ENCODE measurements around the gene TMEM223. TPM values are rescaled to one million over a fixed set of nuclear protein-coding genes. Genes with fewer than 3 reads are reported as not detected.

Gene TMEM223
- polyA plus RNA-seq, 3 donors = 5.7 to 20.4 (median 19.6) TPM

DNA sequence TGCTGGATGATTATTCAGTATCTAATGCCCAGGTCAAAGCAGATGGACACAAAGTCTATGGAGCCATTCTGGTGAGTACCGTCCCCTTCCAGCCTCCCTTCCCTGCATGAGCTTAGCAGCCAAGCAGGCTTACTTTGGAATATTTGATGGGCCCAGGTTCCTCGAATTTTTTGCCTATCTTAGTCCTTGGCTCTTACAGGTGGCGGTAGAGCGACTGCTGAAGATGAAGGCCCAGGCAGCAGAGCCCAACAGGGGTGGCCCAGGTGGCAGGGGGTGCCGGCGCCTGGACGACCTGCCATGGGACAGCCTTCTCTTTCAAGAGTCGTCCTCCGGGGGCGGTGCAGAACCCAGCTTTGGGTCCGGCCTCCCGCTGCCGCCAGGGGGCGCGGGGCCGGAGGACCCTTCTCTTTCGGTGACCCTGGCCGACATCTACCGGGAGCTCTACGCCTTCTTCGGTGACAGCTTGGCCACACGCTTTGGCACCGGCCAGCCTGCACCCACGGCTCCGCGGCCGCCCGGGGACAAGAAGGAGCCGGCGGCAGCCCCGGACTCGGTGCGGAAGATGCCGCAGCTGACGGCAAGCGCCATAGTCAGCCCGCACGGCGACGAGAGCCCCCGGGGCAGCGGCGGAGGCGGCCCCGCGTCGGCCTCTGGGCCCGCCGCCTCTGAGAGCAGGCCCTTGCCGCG is 5.3 kb downstream of the TMEM223 start:
- Mint-ChIP-seq H3K4me3 (peak overlapping the region; percentile 78 to 85), H3K36me3 (peaks cover 26 to 40% of the 10 kb centered on the region in 2 donors), H3K9me3 (peaks cover 0 to 3% (median 0%) of the 10 kb centered on the region in 7 donors), H3K27me3 (ENCODE audit: low read depth in 3 of 3) (no peaks in the 10 kb centered on the region), H3K4me1 (peaks cover 43% of the 10 kb centered on the region), H3K27ac (peak overlapping the region; percentile 83 to 92 (median 89))
- H3K79me2 ChIP-seq (ENCODE audit: insufficient read depth, low read length) = peaks cover 59% of the 10 kb centered on the region
- no peaks in the 10 kb centered on the region for H3K9me3 ChIP-seq (replicated peaks in 1 of 2; ENCODE audit: control insufficient read depth in 1 of 2, insufficient read depth in 1 of 2, low read length in 2 of 2)
- DNase-seq = peak; percentile 85 to 89 (median 87)
- H3K36me3 ChIP-seq (replicated peaks in 1 of 2; ENCODE audit: control insufficient read depth in 1 of 2, insufficient read depth in 2 of 2, low read length in 2 of 2) = peaks cover 33 to 35% of the 10 kb centered on the region in 2 donors
- H3K27ac ChIP-seq (ENCODE audit: low read depth in 1 of 2, low read length in 2 of 2) = peak overlapping the region; percentile 83 to 98
- H4K20me1 ChIP-seq (ENCODE audit: insufficient read depth, low read length) = peaks cover 11% of the 10 kb centered on the region
- peak overlapping the region; percentile 98 for H3K9ac ChIP-seq (ENCODE audit: insufficient read depth, low read length, poor library complexity, severe bottlenecking)
- intact Hi-C loops (cut with micrococcal nuclease) = loop anchor here (1.0 to 10.0 kb wide), 7 partner anchors 25 to 192 kb away; partner anchors contain the start of genes POLR2G (in 1 of the 2), STX5 (in 1 of the 2), TEX54 (in 1 of the 2) and TUT1 (in 1 of the 2)
- H3K4me1 ChIP-seq (ENCODE audit: control insufficient read depth in 1 of 2, insufficient read depth in 2 of 2, low read length in 2 of 2) = peaks cover 26 to 48% of the 10 kb centered on the region in 2 donors
- 2% methylated on average over 51 of the region's 51 CpGs for WGBS (ENCODE audit: insufficient coverage)
- peak overlapping the region; percentile 95 for H3K4me2 ChIP-seq (replicated peaks; ENCODE audit: extremely low read depth, low read length, poor library complexity, severe bottlenecking)
- H3K4me3 ChIP-seq (replicated peaks in 1 of 3; ENCODE audit: low read depth in 2 of 3, low read length in 3 of 3) = peak overlapping the region; percentile 77 to 100 (median 84)
- H3K27me3 ChIP-seq (ENCODE audit: control insufficient read depth in 2 of 2, insufficient read depth in 2 of 2, low read length in 2 of 2) = no peaks in the 10 kb centered on the region
- H2AFZ ChIP-seq (ENCODE audit: insufficient read depth, low read depth, low read length, poor library complexity, severe bottlenecking) = peak overlapping the region; percentile 93
- TF ChIP-seq CTCF (IDR thresholded peaks at IDR 0.05) = peak; percentile 98

DNA sequence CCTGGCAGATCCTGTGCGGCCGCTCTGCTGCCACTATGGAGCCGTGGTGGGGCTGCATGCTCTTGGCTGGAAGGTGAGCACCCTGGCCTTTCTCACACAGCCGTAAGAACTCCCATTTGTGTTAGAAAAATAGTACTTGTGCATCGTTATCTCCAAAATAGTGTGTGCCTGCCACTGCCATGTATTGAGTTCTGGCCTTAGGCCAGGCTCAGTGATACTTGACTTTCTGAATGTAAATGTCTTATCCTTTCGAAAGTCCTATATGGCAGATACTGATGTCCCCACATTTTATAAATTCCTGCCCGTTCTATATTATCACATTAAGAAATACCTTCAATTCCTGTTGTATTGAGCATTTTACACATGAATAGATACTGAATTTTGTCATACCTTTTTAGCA is 9.1 kb downstream of the TMEM223 start:
- TF ChIP-seq CTCF (IDR thresholded peaks at IDR 0.05) = no peak
- Mint-ChIP-seq H3K27me3 (ENCODE audit: low read depth in 3 of 3) (peaks cover 0 to 1% (median 0%) of the 10 kb centered on the region in 3 donors), H3K4me3 (no peak overlapping the region), H3K4me1 (peaks cover 10% of the 10 kb centered on the region), H3K36me3 (peaks cover 24 to 45% of the 10 kb centered on the region in 2 donors), H3K9me3 (peaks cover 0 to 3% (median 0%) of the 10 kb centered on the region in 7 donors), H3K27ac (peak overlapping the region in 2 of 7 donors; percentile 25 to 49)
- H3K79me2 ChIP-seq (ENCODE audit: insufficient read depth, low read length) = peaks cover 21% of the 10 kb centered on the region
- H3K9me3 ChIP-seq (replicated peaks in 1 of 2; ENCODE audit: control insufficient read depth in 1 of 2, insufficient read depth in 1 of 2, low read length in 2 of 2) = no peaks in the 10 kb centered on the region
- H3K9ac ChIP-seq (ENCODE audit: insufficient read depth, low read length, poor library complexity, severe bottlenecking) = no peak overlapping the region
- H3K4me1 ChIP-seq (ENCODE audit: control insufficient read depth in 1 of 2, insufficient read depth in 2 of 2, low read length in 2 of 2) = peaks cover 8 to 13% of the 10 kb centered on the region in 2 donors
- no peaks in the 10 kb centered on the region for H4K20me1 ChIP-seq (ENCODE audit: insufficient read depth, low read length)
- no peak for DNase-seq
- H2AFZ ChIP-seq (ENCODE audit: insufficient read depth, low read depth, low read length, poor library complexity, severe bottlenecking) = no peak overlapping the region
- peaks cover 24 to 27% of the 10 kb centered on the region in 2 donors for H3K36me3 ChIP-seq (replicated peaks in 1 of 2; ENCODE audit: control insufficient read depth in 1 of 2, insufficient read depth in 2 of 2, low read length in 2 of 2)
- no peak overlapping the region for H3K27ac ChIP-seq (ENCODE audit: low read depth in 1 of 2, low read length in 2 of 2)
- 100% methylated on average over 1 of the region's 7 CpGs for WGBS (ENCODE audit: insufficient coverage)
- H3K4me2 ChIP-seq (replicated peaks; ENCODE audit: extremely low read depth, low read length, poor library complexity, severe bottlenecking) = no peak overlapping the region
- no peaks in the 10 kb centered on the region for H3K27me3 ChIP-seq (ENCODE audit: control insufficient read depth in 2 of 2, insufficient read depth in 2 of 2, low read length in 2 of 2)
- intact Hi-C loops (cut with micrococcal nuclease) = loop anchor here in 1 of 2 donors (10.0 kb wide), 1 partner anchor 188 kb away; the partner anchor contains the start of gene TUT1
- H3K4me3 ChIP-seq (replicated peaks in 1 of 3; ENCODE audit: low read depth in 2 of 3, low read length in 3 of 3) = no peak overlapping the region

Data from CD14-positive monocyte (primary cell).